Prostate gland (tissue), 2 donors: Measurements from ENCODE around the gene ADGRE2. TPM values are rescaled to one million over a fixed set of nuclear protein-coding genes. Genes with fewer than 3 reads are reported as not detected.

Source experiments
- DNase-seq: peaks from one replicate; pipeline ENCODE4 v3.0.0-alpha.2; 2019; ENCODE audit warnings: low spot score
- H3K27ac ChIP-seq, 2 donors: fragments of 200-600 bp; sonication (generic); 2 replicates each; pipeline ENCODE4 v1.5.1; 2017 to 2019
- H3K27me3 ChIP-seq: fragments of 200-600 bp; sonication (generic); replicated peaks from 2 replicates; pipeline ENCODE4 v1.5.1; 2019; ENCODE audit not compliant: insufficient read depth
- H3K36me3 ChIP-seq, 2 donors: fragments of 200-600 bp; sonication (generic); 1 replicate in 1 of 2; 2 replicates in 1 of 2; pipeline versions ENCODE4 v1.5.1 to v1.8.1; 2017 to 2019
- H3K4me1 ChIP-seq: fragments of 200-600 bp; sonication (generic); replicated peaks from 2 replicates; pipeline ENCODE4 v1.5.1; 2019
- H3K4me3 ChIP-seq, 2 donors: fragments of 200-600 bp; sonication (generic); 2 replicates each; pipeline ENCODE4 v1.5.1; 2017 to 2019
- H3K9me3 ChIP-seq: fragments of 200-600 bp; sonication (generic); 2 replicates; pipeline ENCODE4 v1.5.1; 2017
- CTCF ChIP-seq, 4 experiments: fragments of 200-600 bp in 2 of 4; fragments of 450-650 bp in 2 of 4; sonication (generic) in 2 of 4; IDR thresholded peaks; 1 replicate in 3 of 4; 2 replicates in 1 of 4; pipeline ENCODE4 v1.5.1; 2016 to 2019; ENCODE audit warnings: antibody characterized with exemption in 4 of 4, mild to moderate bottlenecking in 2 of 4, moderate library complexity in 2 of 4
- POLR2A ChIP-seq: fragments of 450-650 bp; IDR thresholded peaks from one replicate; pipeline ENCODE4 v1.6.1; 2016; ENCODE audit warnings: antibody characterized with exemption, mild to moderate bottlenecking
- POLR2AphosphoS5 ChIP-seq: sonication (generic); formaldehyde crosslinking; IDR thresholded peaks from one replicate; pipeline ENCODE4 v1.6.1; 2017; ENCODE audit warnings: antibody characterized with exemption
- WGBS: methylation state at CpG from one replicate; pipeline ENCODE4 v1.1.5; 2018; 5-methylcytosine and 5-hydroxymethylcytosine counted together
- intact Hi-C: fragments of 100-400 bp; cut with DNase I; formaldehyde crosslinking; loops from one replicate; pipeline ENCODE4 v1.14.2; 2022
- total RNA-seq, 2 donors: library from RNA; depleted of rRNA; stranded (reverse); fragments of >200 nt; gene quantifications; one replicate each; pipeline ENCODE4 v1.1.0, GENCODE V29; 2016

ADGRE2 gene
- total RNA-seq, 2 donors from 2014 or later = 3.6 to 4.9 TPM

- TF ChIP-seq POLR2A (no peak), POLR2AphosphoS5 (no peak), CTCF (IDR thresholded peaks at IDR 0.05) (no peak)
- no peaks in the 10 kb centered on the region for H3K36me3 ChIP-seq
- H3K27me3 ChIP-seq = no peaks in the 10 kb centered on the region
- no peak overlapping the region for H3K27ac ChIP-seq
- no peaks in the 10 kb centered on the region for H3K9me3 ChIP-seq
- DNase-seq = no peak
- intact Hi-C loops = no loop called here
- H3K4me1 ChIP-seq = no peaks in the 10 kb centered on the region
- H3K4me3 ChIP-seq = no peak overlapping the region
- WGBS = 69% methylated on average over 6 of the region's 6 CpGs
These were observed 29.8 kb downstream of the ADGRE2 start for GRCh38 chr19:14748601-14749000.

GRCh38 chr19:14746886-14747285, 31.5 kb downstream of the ADGRE2 start:
- 92% methylated on average over 4 of the region's 4 CpGs for WGBS
- Histone ChIP-seq H3K27ac (no peak overlapping the region), H3K4me3 (no peak overlapping the region), H3K4me1 (no peaks in the 10 kb centered on the region), H3K9me3 (no peaks in the 10 kb centered on the region), H3K27me3 (no peaks in the 10 kb centered on the region), H3K36me3 (no peaks in the 10 kb centered on the region)
- DNase-seq = no peak
- TF ChIP-seq POLR2A = no peak
- no peak for TF ChIP-seq POLR2AphosphoS5
- TF ChIP-seq CTCF (IDR thresholded peaks at IDR 0.05) = no peak
- intact Hi-C loops = no loop called here

- Histone ChIP-seq H3K27ac (no peak overlapping the region), H3K9me3 (no peaks in the 10 kb centered on the region), H3K4me1 (no peaks in the 10 kb centered on the region), H3K27me3 (no peaks in the 10 kb centered on the region), H3K4me3 (no peak overlapping the region), H3K36me3 (no peaks in the 10 kb centered on the region)
- 62% methylated on average over 5 of the region's 5 CpGs for WGBS
- TF ChIP-seq CTCF (IDR thresholded peaks at IDR 0.05) = no peak
- TF ChIP-seq POLR2A = no peak
- no peak for TF ChIP-seq POLR2AphosphoS5
- intact Hi-C loops = no loop called here
- DNase-seq = no peak
These were observed 42.4 kb downstream of the ADGRE2 start for GRCh38 chr19:14735915-14736314.

- H3K27me3 ChIP-seq = no peaks in the 10 kb centered on the region
- H3K36me3 ChIP-seq = no peaks in the 10 kb centered on the region
- DNase-seq = no peak
- TF ChIP-seq POLR2AphosphoS5 (no peak), CTCF (IDR thresholded peaks at IDR 0.05) (no peak), POLR2A (no peak)
- no peak overlapping the region for H3K27ac ChIP-seq
- no peaks in the 10 kb centered on the region for H3K9me3 ChIP-seq
- H3K4me1 ChIP-seq = no peaks in the 10 kb centered on the region
- intact Hi-C loops = no loop called here
- WGBS = 0% methylated on average over 1 of the region's 1 CpG
- no peak overlapping the region for H3K4me3 ChIP-seq
These were observed 44.8 kb downstream of the ADGRE2 start for GRCh38 chr19:14733574-14733973.

- no peak overlapping the region for H3K27ac ChIP-seq
- no peak for DNase-seq
- no peak for TF ChIP-seq POLR2A
- no peak for TF ChIP-seq POLR2AphosphoS5
- TF ChIP-seq CTCF (IDR thresholded peaks at IDR 0.05) = no peak
- no peaks in the 10 kb centered on the region for H3K9me3 ChIP-seq
- H3K4me1 ChIP-seq = no peaks in the 10 kb centered on the region
- intact Hi-C loops = no loop called here
- H3K4me3 ChIP-seq = no peak overlapping the region
- H3K36me3 ChIP-seq = no peaks in the 10 kb centered on the region
- H3K27me3 ChIP-seq = no peaks in the 10 kb centered on the region
These were observed 45.9 kb downstream of the ADGRE2 start for GRCh38 chr19:14732510-14732909.
